Mesenchymal stem cell (in vitro differentiated cells and primary cell): ENCODE data around the gene ADCY1.
A peak's percentile ranks its signal among the peaks of the same experiment; 100 is the strongest.

Source experiments
- DNase-seq: peaks from one replicate; pipeline ENCODE4 v3.0.0-alpha.2; 2013
- H2AFZ ChIP-seq: one replicate; pipeline ENCODE4 v1.6.1; 2013; ENCODE audit warnings: low read depth, mild to moderate bottlenecking, control low read depth, inconsistent platforms, low read length, moderate library complexity
- H2AK5ac ChIP-seq: 2 replicates; pipeline ENCODE4 v1.6.1; 2013; ENCODE audit warnings: low read length, moderate library complexity, mild to moderate bottlenecking, inconsistent platforms; ENCODE audit not compliant: severe bottlenecking
- H2BK120ac ChIP-seq: one replicate; pipeline ENCODE4 v1.6.1; 2013; ENCODE audit warnings: low read depth, mild to moderate bottlenecking, inconsistent platforms, low read length, moderate library complexity
- H2BK12ac ChIP-seq, 2 experiments: one replicate each; pipeline ENCODE4 v1.6.1; 2013; ENCODE audit warnings: inconsistent platforms in 2 of 2, low read length in 2 of 2, mild to moderate bottlenecking in 2 of 2, moderate library complexity in 2 of 2, control low read depth in 1 of 2
- H2BK15ac ChIP-seq: one replicate; pipeline ENCODE4 v1.6.1; 2013; ENCODE audit warnings: mild to moderate bottlenecking, low read depth, inconsistent platforms; ENCODE audit not compliant: poor library complexity, severe bottlenecking
- H2BK5ac ChIP-seq: 2 replicates; pipeline ENCODE4 v1.6.1; 2013; ENCODE audit warnings: low read depth, mild to moderate bottlenecking, low read length, control low read depth, inconsistent platforms; ENCODE audit not compliant: poor library complexity, severe bottlenecking
- H3K14ac ChIP-seq, 2 experiments: one replicate each; pipeline ENCODE4 v1.6.1; 2013; ENCODE audit warnings: inconsistent platforms in 2 of 2, low read length in 2 of 2, control low read depth in 1 of 2, mild to moderate bottlenecking in 1 of 2, moderate library complexity in 1 of 2
- H3K18ac ChIP-seq, 2 experiments: one replicate each; pipeline ENCODE4 v1.6.1; 2013; ENCODE audit warnings: inconsistent platforms in 2 of 2, low read length in 2 of 2, control low read depth in 1 of 2, low read depth in 1 of 2, mild to moderate bottlenecking in 1 of 2
- H3K23ac ChIP-seq, 2 experiments: one replicate each; pipeline ENCODE4 v1.6.1; 2013; ENCODE audit warnings: inconsistent platforms in 2 of 2, low read length in 2 of 2, mild to moderate bottlenecking in 2 of 2, moderate library complexity in 2 of 2, control low read depth in 1 of 2
- H3K27ac ChIP-seq: 2 replicates; pipeline ENCODE4 v1.5.1; 2013; ENCODE audit warnings: mild to moderate bottlenecking, moderate library complexity, low read length, control low read depth, inconsistent platforms; ENCODE audit not compliant: poor library complexity, severe bottlenecking
- H3K27me3 ChIP-seq, 2 experiments: 2 replicates each; pipeline versions ENCODE4 v1.6.1 to v1.7.0; 2013; ENCODE audit warnings: low read length in 2 of 2, mild to moderate bottlenecking in 2 of 2, moderate library complexity in 2 of 2, control low read depth in 1 of 2, inconsistent platforms in 1 of 2; ENCODE audit not compliant: control insufficient read depth in 1 of 2, insufficient read depth in 1 of 2
- H3K36me3 ChIP-seq, 2 experiments: 2 replicates each; pipeline versions ENCODE4 v1.6.1 to v1.7.0; 2013; ENCODE audit warnings: low read length in 2 of 2, control low read depth in 1 of 2, inconsistent platforms in 1 of 2, low read depth in 1 of 2, mild to moderate bottlenecking in 1 of 2; ENCODE audit not compliant: insufficient read depth in 2 of 2, control insufficient read depth in 1 of 2
- H3K4ac ChIP-seq, 2 experiments: one replicate each; pipeline ENCODE4 v1.6.1; 2013; ENCODE audit warnings: inconsistent platforms in 2 of 2, low read length in 2 of 2, mild to moderate bottlenecking in 2 of 2, moderate library complexity in 2 of 2, control low read depth in 1 of 2, low read depth in 1 of 2
- H3K4me1 ChIP-seq: 2 replicates; pipeline ENCODE4 v1.6.1; 2013; ENCODE audit warnings: low read depth, low read length, control low read depth; ENCODE audit not compliant: control insufficient read depth, insufficient read depth
- H3K4me2 ChIP-seq: 2 replicates; pipeline ENCODE4 v1.6.1; 2013; ENCODE audit warnings: low read length, mild to moderate bottlenecking, inconsistent platforms; ENCODE audit not compliant: poor library complexity, severe bottlenecking
- H3K4me3 ChIP-seq, 2 experiments: 2 replicates each; pipeline versions ENCODE4 v1.5.1 to v1.7.0; 2013; ENCODE audit warnings: low read length in 2 of 2, mild to moderate bottlenecking in 2 of 2, control low read depth in 1 of 2, low read depth in 1 of 2; ENCODE audit not compliant: insufficient read depth in 1 of 2
- H3K79me1 ChIP-seq: replicated peaks from 2 replicates; pipeline ENCODE4 v1.6.1; 2013; ENCODE audit warnings: mild to moderate bottlenecking, control low read depth, low read length, inconsistent platforms; ENCODE audit not compliant: poor library complexity, severe bottlenecking
- H3K9ac ChIP-seq: 2 replicates; pipeline ENCODE4 v1.7.0; 2013; ENCODE audit warnings: mild to moderate bottlenecking, low read length, moderate library complexity
- H3K9me3 ChIP-seq: 2 replicates; pipeline ENCODE4 v1.7.0; 2013; ENCODE audit warnings: mild to moderate bottlenecking, low read length; ENCODE audit not compliant: control insufficient read depth
- H4K8ac ChIP-seq: one replicate; pipeline ENCODE4 v1.6.1; 2013; ENCODE audit warnings: inconsistent platforms, mild to moderate bottlenecking, low read length, moderate library complexity
- H4K91ac ChIP-seq: one replicate; pipeline ENCODE4 v1.6.1; 2013; ENCODE audit warnings: mild to moderate bottlenecking, low read length, inconsistent platforms
- WGBS: methylation state at CpG from one replicate; pipeline ENCODE4 v1.1.7; 2013; ENCODE audit warnings: mixed read lengths; 5-methylcytosine and 5-hydroxymethylcytosine counted together

The ADCY1 gene

GRCh38 chr7:45683556-45684148 is 109.5 kb downstream of the ADCY1 start:
- 91% methylated on average over 13 of the region's 13 CpGs for WGBS

GRCh38 chr7:45684910-45685618 is 110.9 kb downstream of the ADCY1 start:
- H3K14ac ChIP-seq: no peak overlapping the region
- H3K9ac ChIP-seq: no peak overlapping the region
- H3K27me3 ChIP-seq: peaks cover 0 to 3% of the 10 kb centered on the region in 2 experiments
- H2BK120ac ChIP-seq: no peak overlapping the region
- H3K18ac ChIP-seq: no peak overlapping the region
- H2AK5ac ChIP-seq: no peak overlapping the region
- no peaks in the 10 kb centered on the region for H3K79me1 ChIP-seq
- no peak overlapping the region for H2AFZ ChIP-seq
- no peak overlapping the region for H3K4me3 ChIP-seq
- H4K91ac ChIP-seq: no peak overlapping the region
- H2BK5ac ChIP-seq: no peak overlapping the region
- no peak overlapping the region for H3K4ac ChIP-seq
- H2BK15ac ChIP-seq: no peak overlapping the region
- DNase-seq: no peak
- H3K4me2 ChIP-seq: no peak overlapping the region
- no peaks in the 10 kb centered on the region for H3K36me3 ChIP-seq
- H2BK12ac ChIP-seq: no peak overlapping the region
- peaks cover 12% of the 10 kb centered on the region for H3K4me1 ChIP-seq
- 79% methylated on average over 8 of the region's 8 CpGs for WGBS
- H4K8ac ChIP-seq: no peak overlapping the region
- no peak overlapping the region for H3K23ac ChIP-seq
- no peak overlapping the region for H3K27ac ChIP-seq
- no peaks in the 10 kb centered on the region for H3K9me3 ChIP-seq

More at GRCh38 chr7:45683556-45684148, 109.5 kb downstream of the ADCY1 start:
- no peak overlapping the region for H3K9ac ChIP-seq
- H2BK15ac ChIP-seq: no peak overlapping the region
- no peak for DNase-seq
- H3K18ac ChIP-seq: no peak overlapping the region
- no peak overlapping the region for H4K8ac ChIP-seq
- H3K4me3 ChIP-seq: no peak overlapping the region
- H3K36me3 ChIP-seq: no peaks in the 10 kb centered on the region
- H3K79me1 ChIP-seq: no peaks in the 10 kb centered on the region
- H3K4ac ChIP-seq: no peak overlapping the region
- H3K4me1 ChIP-seq: no peaks in the 10 kb centered on the region
- H3K27me3 ChIP-seq: peaks cover 0 to 3% of the 10 kb centered on the region in 2 experiments
- no peak overlapping the region for H4K91ac ChIP-seq
- H2BK120ac ChIP-seq: no peak overlapping the region
- no peak overlapping the region for H2AFZ ChIP-seq
- H3K4me2 ChIP-seq: no peak overlapping the region
- H3K23ac ChIP-seq: no peak overlapping the region
- H2AK5ac ChIP-seq: no peak overlapping the region
- H2BK12ac ChIP-seq: no peak overlapping the region
- H3K27ac ChIP-seq: no peak overlapping the region
- H3K14ac ChIP-seq: no peak overlapping the region
- no peak overlapping the region for H2BK5ac ChIP-seq
- no peaks in the 10 kb centered on the region for H3K9me3 ChIP-seq

GRCh38 chr7:45685619-45686240 is 111.6 kb downstream of the ADCY1 start:
- Histone ChIP-seq H4K8ac (no peak overlapping the region), H3K9ac (no peak overlapping the region), H3K4me1 (peaks cover 16% of the 10 kb centered on the region), H3K18ac (no peak overlapping the region), H3K23ac (no peak overlapping the region), H2BK5ac (no peak overlapping the region), H2AFZ (no peak overlapping the region), H2BK120ac (no peak overlapping the region), H3K79me1 (no peaks in the 10 kb centered on the region), H3K4me3 (no peak overlapping the region), H3K14ac (no peak overlapping the region), H4K91ac (no peak overlapping the region), H2BK15ac (no peak overlapping the region), H2BK12ac (no peak overlapping the region), H3K36me3 (no peaks in the 10 kb centered on the region), H3K27me3 (peaks cover 0 to 3% of the 10 kb centered on the region in 2 experiments), H3K4ac (no peak overlapping the region), H3K9me3 (no peaks in the 10 kb centered on the region), H3K27ac (no peak overlapping the region), H3K4me2 (no peak overlapping the region), H2AK5ac (no peak overlapping the region)
- no peak for DNase-seq
- 90% methylated on average over 11 of the region's 11 CpGs for WGBS

GRCh38 chr7:45686441-45687184 is 112.4 kb downstream of the ADCY1 start:
- no peak overlapping the region for H3K18ac ChIP-seq
- no peak overlapping the region for H4K8ac ChIP-seq
- peak overlapping the region in 1 of 2 experiments; percentile 36 for H3K14ac ChIP-seq
- peaks cover 0 to 3% of the 10 kb centered on the region in 2 experiments for H3K27me3 ChIP-seq
- peak overlapping the region; percentile 13 for H4K91ac ChIP-seq
- 90% methylated on average over 19 of the region's 19 CpGs for WGBS
- H3K23ac ChIP-seq: no peak overlapping the region
- H3K9ac ChIP-seq: no peak overlapping the region
- no peak overlapping the region for H2BK5ac ChIP-seq
- H3K4ac ChIP-seq: no peak overlapping the region
- no peak for DNase-seq
- no peaks in the 10 kb centered on the region for H3K36me3 ChIP-seq
- H2AK5ac ChIP-seq: no peak overlapping the region
- H2BK120ac ChIP-seq: no peak overlapping the region
- H3K4me3 ChIP-seq: no peak overlapping the region
- H3K4me1 ChIP-seq: peaks cover 19% of the 10 kb centered on the region
- H3K79me1 ChIP-seq: no peaks in the 10 kb centered on the region
- no peak overlapping the region for H2AFZ ChIP-seq
- H2BK15ac ChIP-seq: no peak overlapping the region
- no peak overlapping the region for H3K27ac ChIP-seq
- H3K9me3 ChIP-seq: no peaks in the 10 kb centered on the region
- peak overlapping the region in 1 of 2 experiments; percentile 15 for H2BK12ac ChIP-seq
- H3K4me2 ChIP-seq: no peak overlapping the region
